ENCODE data around the gene HACL1. TPM values are rescaled to one million over a fixed set of nuclear protein-coding genes. Genes with fewer than 3 reads are reported as not detected.
"Not testable (repeated sequence)": the region's sequence is repeated elsewhere in the genome, so short reads cannot be mapped to it uniquely, and the experiment has no call there.

Gene HACL1
- total RNA-seq, 1 donor from 2014 or later, result 17.5 TPM

- TF ChIP-seq CTCF (IDR thresholded peaks at IDR 0.05; ENCODE audit: unreplicated experiment), result no peak
- no peaks in the 10 kb centered on the region for H3K36me3 Mint-ChIP-seq (ENCODE audit: low read depth, unreplicated experiment)
- no peak overlapping the region for H3K4me3 Mint-ChIP-seq (ENCODE audit: unreplicated experiment)
- no peak for DNase-seq (ENCODE audit: low spot score)
- H3K27me3 Mint-ChIP-seq (ENCODE audit: unreplicated experiment), result no peaks in the 10 kb centered on the region
- H3K9me3 Mint-ChIP-seq (ENCODE audit: unreplicated experiment), result no peaks in the 10 kb centered on the region
- H3K27ac Mint-ChIP-seq (ENCODE audit: unreplicated experiment), result no peak overlapping the region
- H3K4me1 Mint-ChIP-seq (ENCODE audit: unreplicated experiment), result no peaks in the 10 kb centered on the region
Observed at GRCh38 chr3:15541371-15541770, 60.0 kb downstream of the HACL1 start.

GRCh38 chr3:15539066-15539465, 62.3 kb downstream of the HACL1 start:
- Mint-ChIP-seq H3K27me3 (ENCODE audit: unreplicated experiment) (no peaks in the 10 kb centered on the region), H3K36me3 (ENCODE audit: low read depth, unreplicated experiment) (no peaks in the 10 kb centered on the region), H3K27ac (ENCODE audit: unreplicated experiment) (no peak overlapping the region), H3K4me1 (ENCODE audit: unreplicated experiment) (no peaks in the 10 kb centered on the region), H3K4me3 (ENCODE audit: unreplicated experiment) (no peak overlapping the region), H3K9me3 (ENCODE audit: unreplicated experiment) (no peaks in the 10 kb centered on the region)
- DNase-seq (ENCODE audit: low spot score), result no peak
- no peak for TF ChIP-seq CTCF (IDR thresholded peaks at IDR 0.05; ENCODE audit: unreplicated experiment)

- H3K27me3 Mint-ChIP-seq (ENCODE audit: unreplicated experiment), result no peaks in the 10 kb centered on the region
- no peak for TF ChIP-seq CTCF (IDR thresholded peaks at IDR 0.05; ENCODE audit: unreplicated experiment)
Observed at GRCh38 chr3:15538345-15538744, 63.0 kb downstream of the HACL1 start.

GRCh38 chr3:15536856-15537255, 64.5 kb downstream of the HACL1 start:
- Mint-ChIP-seq H3K27ac (ENCODE audit: unreplicated experiment) (no peak overlapping the region), H3K4me3 (ENCODE audit: unreplicated experiment) (no peak overlapping the region), H3K27me3 (ENCODE audit: unreplicated experiment) (no peaks in the 10 kb centered on the region), H3K36me3 (ENCODE audit: low read depth, unreplicated experiment) (no peaks in the 10 kb centered on the region), H3K9me3 (ENCODE audit: unreplicated experiment) (no peaks in the 10 kb centered on the region), H3K4me1 (ENCODE audit: unreplicated experiment) (no peaks in the 10 kb centered on the region)
- no peak for DNase-seq (ENCODE audit: low spot score)
- TF ChIP-seq CTCF (IDR thresholded peaks at IDR 0.05; ENCODE audit: unreplicated experiment), result no peak

More at GRCh38 chr3:15538345-15538744, 63.0 kb downstream of the HACL1 start:
- H3K9me3 Mint-ChIP-seq (ENCODE audit: unreplicated experiment), result no peaks in the 10 kb centered on the region
- DNase-seq (ENCODE audit: low spot score), result no peak
- no peak overlapping the region for H3K27ac Mint-ChIP-seq (ENCODE audit: unreplicated experiment)
- no peaks in the 10 kb centered on the region for H3K4me1 Mint-ChIP-seq (ENCODE audit: unreplicated experiment)
- H3K36me3 Mint-ChIP-seq (ENCODE audit: low read depth, unreplicated experiment), result no peaks in the 10 kb centered on the region
- no peak overlapping the region for H3K4me3 Mint-ChIP-seq (ENCODE audit: unreplicated experiment)

GRCh38 chr3:15535732-15536131, 65.6 kb downstream of the HACL1 start:
- peaks cover under 1% of the 10 kb centered on the region for H3K27me3 Mint-ChIP-seq (ENCODE audit: unreplicated experiment)
- no peak overlapping the region for H3K27ac Mint-ChIP-seq (ENCODE audit: unreplicated experiment)
- DNase-seq (ENCODE audit: low spot score), result no peak
- no peak overlapping the region for H3K4me3 Mint-ChIP-seq (ENCODE audit: unreplicated experiment)
- no peak for TF ChIP-seq CTCF (IDR thresholded peaks at IDR 0.05; ENCODE audit: unreplicated experiment)
- no peaks in the 10 kb centered on the region for H3K36me3 Mint-ChIP-seq (ENCODE audit: low read depth, unreplicated experiment)
- H3K9me3 Mint-ChIP-seq (ENCODE audit: unreplicated experiment), result no peaks in the 10 kb centered on the region
- H3K4me1 Mint-ChIP-seq (ENCODE audit: unreplicated experiment), result no peaks in the 10 kb centered on the region

GRCh38 chr3:15532614-15533013, 68.8 kb downstream of the HACL1 start:
- H3K9me3 Mint-ChIP-seq (ENCODE audit: unreplicated experiment); H3K27me3 Mint-ChIP-seq (ENCODE audit: unreplicated experiment); H3K4me1 Mint-ChIP-seq (ENCODE audit: unreplicated experiment); DNase-seq (ENCODE audit: low spot score); H3K27ac Mint-ChIP-seq (ENCODE audit: unreplicated experiment); H3K4me3 Mint-ChIP-seq (ENCODE audit: unreplicated experiment); H3K36me3 Mint-ChIP-seq (ENCODE audit: low read depth, unreplicated experiment): not testable (repeated sequence)

Data from endothelial cell (in vitro differentiated cells).